Panc1 (cell line): ENCODE results near the gene TECPR2. TPM values are rescaled to one million over a fixed set of nuclear protein-coding genes. Genes with fewer than 3 reads are reported as not detected.

Source experiments
- ATAC-seq: fragments of 200-7000 bp; cut with Tn5 transposase; 2 replicates; pipeline ENCODE4 v1.9.1; 2020; ENCODE audit warnings: mild to moderate bottlenecking, moderate library complexity
- BruUV-seq: library from RNA; stranded (reverse); fragments of 400-500 nt; replicated peaks from 2 replicates; lab custom pipeline; 2021; lab: Mats Ljungman, UMichigan
- CTCF ChIA-PET: fragments of 300-600 bp; sonication (Branson Sonifier 250); formaldehyde crosslinking; loops from one replicate; lab custom pipeline; 2022; ENCODE audit warnings: antibody characterized with exemption; lab: Charles Lee
- POLR2A ChIA-PET: fragments of 300-600 bp; sonication (Branson Sonifier 250); formaldehyde crosslinking; loops from one replicate; lab custom pipeline; 2022; ENCODE audit warnings: antibody characterized with exemption; lab: Charles Lee
- DNase-seq: peaks from one replicate; pipeline ENCODE4 v3.0.0-alpha.2; 2010; ENCODE audit warnings: low read depth, low spot score
- H3K27ac ChIP-seq: 2 replicates; pipeline ENCODE4 v1.5.1; 2011; ENCODE audit warnings: mild to moderate bottlenecking, low read length, inconsistent platforms
- H3K27me3 ChIP-seq: fragments of 200-500 bp; sonication (Bioruptor generic); 2 replicates; pipeline ENCODE4 v1.6.0; 2014; ENCODE audit warnings: low read length, inconsistent platforms; ENCODE audit not compliant: control insufficient read depth, insufficient read depth
- H3K36me3 ChIP-seq: fragments of 200-500 bp; sonication (Bioruptor generic); 2 replicates; pipeline ENCODE4 v1.5.1; 2014; ENCODE audit warnings: inconsistent platforms, mild to moderate bottlenecking, low read length, moderate library complexity; ENCODE audit not compliant: control insufficient read depth, insufficient read depth
- H3K4me1 ChIP-seq: 2 replicates; pipeline ENCODE4 v1.5.1; 2011; ENCODE audit warnings: inconsistent platforms, mild to moderate bottlenecking, low read length, moderate library complexity; ENCODE audit not compliant: control insufficient read depth, insufficient read depth
- H3K4me3 ChIP-seq, 2 experiments: 2 replicates each; pipeline ENCODE4 v1.5.1; 2011 to 2012; ENCODE audit warnings: low read depth in 2 of 2, low read length in 2 of 2, mild to moderate bottlenecking in 2 of 2, inconsistent platforms in 1 of 2, moderate library complexity in 1 of 2
- H3K9me3 ChIP-seq: fragments of 200-500 bp; sonication (Bioruptor generic); 2 replicates; pipeline ENCODE4 v1.5.1; 2014; ENCODE audit warnings: low read depth, mild to moderate bottlenecking, inconsistent platforms, low read length, moderate library complexity; ENCODE audit not compliant: control insufficient read depth, insufficient read depth
- CTCF ChIP-seq: fragments of 450-650 bp; IDR thresholded peaks from 2 replicates; pipeline ENCODE4 v1.5.1; 2017; ENCODE audit warnings: mild to moderate bottlenecking
- POLR2AphosphoS5 ChIP-seq: IDR thresholded peaks from 2 replicates; pipeline ENCODE4 v1.6.1; 2012; ENCODE audit warnings: mild to moderate bottlenecking, low read depth, low read length, moderate library complexity
- SIN3A ChIP-seq: IDR thresholded peaks from 2 replicates; pipeline ENCODE4 v1.6.1; 2012; ENCODE audit warnings: low read depth, mild to moderate bottlenecking, low read length, moderate library complexity, borderline replicate concordance; ENCODE audit not compliant: insufficient read depth
- TCF7L2 ChIP-seq: IDR thresholded peaks from 2 replicates; pipeline ENCODE4 v1.6.1; 2011; ENCODE audit warnings: mild to moderate bottlenecking, low read depth, low read length, inconsistent platforms
- in situ Hi-C: cut with HindIII; loops from 2 replicates; pipeline ENCODE4 v1.10.0; 2016; ENCODE audit warnings: low sequenced_read_pairs, low pct_unique_long_range_greater_than_20kb
- intact Hi-C: fragments of 100-400 bp; cut with micrococcal nuclease; formaldehyde crosslinking; loops from one replicate; pipeline ENCODE4 v1.10.0; 2022; ENCODE audit not compliant: unreplicated experiment
- total RNA-seq: library from RNA; stranded (reverse); gene quantifications from one replicate; pipeline ENCODE4 v1.2.1, GENCODE V29; 2021; ENCODE audit not compliant: unreplicated experiment
- TF ChIP-seq, protein P1 (sequence below), 2 experiments: IDR thresholded peaks; 2 replicates each; pipeline ENCODE4 v1.6.1; 2011 to 2012; ENCODE audit warnings: low read depth in 2 of 2, control low read depth in 1 of 2, low read length in 1 of 2, mild to moderate bottlenecking in 1 of 2, moderate library complexity in 1 of 2; ENCODE audit not compliant: insufficient read depth in 1 of 2

The TECPR2 gene
- total RNA-seq, 1 experiment from 2014 or later: 15.5 TPM

DNA sequence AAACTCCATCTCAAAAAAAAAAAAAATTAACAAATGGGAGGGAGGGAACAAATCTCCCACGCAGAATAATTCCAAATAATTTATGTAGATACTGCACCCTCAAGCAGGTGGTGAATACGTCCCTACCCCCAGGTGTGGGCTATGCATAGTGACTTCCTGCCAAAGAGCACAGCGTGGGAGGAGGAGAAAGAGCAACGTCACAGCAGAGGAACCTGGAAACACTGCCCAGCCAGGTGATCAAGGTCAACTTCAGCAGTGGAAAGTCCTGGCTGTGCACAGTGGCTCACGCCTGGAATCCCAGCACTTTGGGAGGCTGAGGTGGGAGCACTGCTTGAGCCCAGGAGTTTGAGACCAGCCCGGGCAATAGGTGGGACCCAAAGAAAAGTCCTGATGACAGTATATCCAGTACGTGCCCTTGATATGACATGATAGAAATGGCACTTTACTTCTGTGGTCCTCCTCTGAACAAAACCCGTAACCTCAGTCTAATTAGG, 9.6 kb upstream of the TECPR2 start:
- no peak for ATAC-seq
- in situ Hi-C loops: no loop called here
- CTCF ChIA-PET: no interaction called here

GRCh38 chr14:102356280-102356679, 6.5 kb upstream of the TECPR2 start:
- no peaks in the 10 kb centered on the region for H3K4me1 ChIP-seq
- no peak overlapping the region for H3K4me3 ChIP-seq
- no peak for ATAC-seq
- no TSS peak for BruUV-seq
- H3K27ac ChIP-seq: no peak overlapping the region
- intact Hi-C loops: no loop called here
- CTCF ChIA-PET: no interaction called here
- DNase-seq: no peak
- in situ Hi-C loops: no loop called here
- H3K27me3 ChIP-seq: no peaks in the 10 kb centered on the region
- TF ChIP-seq TCF7L2 (no peak), SIN3A (no peak), CTCF (no peak), POLR2AphosphoS5 (no peak)
- TF ChIP-seq, protein P1, sequence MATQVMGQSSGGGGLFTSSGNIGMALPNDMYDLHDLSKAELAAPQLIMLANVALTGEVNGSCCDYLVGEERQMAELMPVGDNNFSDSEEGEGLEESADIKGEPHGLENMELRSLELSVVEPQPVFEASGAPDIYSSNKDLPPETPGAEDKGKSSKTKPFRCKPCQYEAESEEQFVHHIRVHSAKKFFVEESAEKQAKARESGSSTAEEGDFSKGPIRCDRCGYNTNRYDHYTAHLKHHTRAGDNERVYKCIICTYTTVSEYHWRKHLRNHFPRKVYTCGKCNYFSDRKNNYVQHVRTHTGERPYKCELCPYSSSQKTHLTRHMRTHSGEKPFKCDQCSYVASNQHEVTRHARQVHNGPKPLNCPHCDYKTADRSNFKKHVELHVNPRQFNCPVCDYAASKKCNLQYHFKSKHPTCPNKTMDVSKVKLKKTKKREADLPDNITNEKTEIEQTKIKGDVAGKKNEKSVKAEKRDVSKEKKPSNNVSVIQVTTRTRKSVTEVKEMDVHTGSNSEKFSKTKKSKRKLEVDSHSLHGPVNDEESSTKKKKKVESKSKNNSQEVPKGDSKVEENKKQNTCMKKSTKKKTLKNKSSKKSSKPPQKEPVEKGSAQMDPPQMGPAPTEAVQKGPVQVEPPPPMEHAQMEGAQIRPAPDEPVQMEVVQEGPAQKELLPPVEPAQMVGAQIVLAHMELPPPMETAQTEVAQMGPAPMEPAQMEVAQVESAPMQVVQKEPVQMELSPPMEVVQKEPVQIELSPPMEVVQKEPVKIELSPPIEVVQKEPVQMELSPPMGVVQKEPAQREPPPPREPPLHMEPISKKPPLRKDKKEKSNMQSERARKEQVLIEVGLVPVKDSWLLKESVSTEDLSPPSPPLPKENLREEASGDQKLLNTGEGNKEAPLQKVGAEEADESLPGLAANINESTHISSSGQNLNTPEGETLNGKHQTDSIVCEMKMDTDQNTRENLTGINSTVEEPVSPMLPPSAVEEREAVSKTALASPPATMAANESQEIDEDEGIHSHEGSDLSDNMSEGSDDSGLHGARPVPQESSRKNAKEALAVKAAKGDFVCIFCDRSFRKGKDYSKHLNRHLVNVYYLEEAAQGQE (IDR thresholded peaks at IDR 0.05; ENCODE audit: insufficient read depth in 1 of 2, low read depth in 2 of 2, low read length in 1 of 2): no peak
- POLR2A ChIA-PET: no interaction called here
- H3K9me3 ChIP-seq: no peaks in the 10 kb centered on the region
- no peaks in the 10 kb centered on the region for H3K36me3 ChIP-seq

More for the DNA sequence above, 9.6 kb upstream of the TECPR2 start:
- POLR2A ChIA-PET: interaction anchor here (0.6 kb wide), 1 partner anchor 21 kb away, joined by 4 read pairs; no protein-coding TSS in a partner anchor
- BruUV-seq: no TSS peak
- TF ChIP-seq TCF7L2 (no peak), SIN3A (no peak), CTCF (no peak), POLR2AphosphoS5 (no peak)
- TF ChIP-seq, protein P1 (IDR thresholded peaks at IDR 0.05; ENCODE audit: insufficient read depth in 1 of 2, low read depth in 2 of 2, low read length in 1 of 2): no peak
- H3K4me3 ChIP-seq: no peak overlapping the region
- intact Hi-C loops: no loop called here
- no peaks in the 10 kb centered on the region for H3K36me3 ChIP-seq
- no peaks in the 10 kb centered on the region for H3K9me3 ChIP-seq
- H3K27ac ChIP-seq: no peak overlapping the region
- H3K4me1 ChIP-seq: no peaks in the 10 kb centered on the region
- no peaks in the 10 kb centered on the region for H3K27me3 ChIP-seq
- no peak for DNase-seq
